Lung (tissue), 12 donors: Measurements from ENCODE around the gene ZFAND2B. TPM values are rescaled to one million over a fixed set of nuclear protein-coding genes. Genes with fewer than 3 reads are reported as not detected.

ENCODE experiments used
- ATAC-seq: fragments of 200-7000 bp; cut with Tn5 transposase; one replicate; pipeline ENCODE4 v1.9.1; 2020; ENCODE audit warnings: moderate number of reproducible peaks; ENCODE audit not compliant: insufficient read depth, low FRiP score
- DNase-seq, 3 donors: peaks; one replicate each; pipeline ENCODE4 v3.0.0-alpha.2; 2013 to 2017
- H3K27ac ChIP-seq, 2 donors: one replicate each; pipeline ENCODE4 v1.5.1; 2013; ENCODE audit warnings: mild to moderate bottlenecking in 2 of 2, moderate library complexity in 2 of 2, control low read depth in 1 of 2, inconsistent platforms in 1 of 2, low read depth in 1 of 2, low read length in 1 of 2
- H3K27me3 ChIP-seq, 3 donors: one replicate each; pipeline ENCODE4 v1.5.1; 2013; ENCODE audit warnings: low read length in 2 of 3; ENCODE audit not compliant: control insufficient read depth in 3 of 3, insufficient read depth in 3 of 3
- H3K36me3 ChIP-seq, 4 donors: one replicate each; pipeline ENCODE4 v1.5.1; 2013; ENCODE audit warnings: low read length in 4 of 4, mild to moderate bottlenecking in 1 of 4, moderate library complexity in 1 of 4; ENCODE audit not compliant: control insufficient read depth in 4 of 4, insufficient read depth in 4 of 4
- H3K4me1 ChIP-seq, 5 donors: one replicate each; pipeline ENCODE4 v1.5.1; 2013; ENCODE audit warnings: low read length in 5 of 5, mild to moderate bottlenecking in 2 of 5, moderate library complexity in 1 of 5; ENCODE audit not compliant: control insufficient read depth in 5 of 5, insufficient read depth in 5 of 5
- H3K4me3 ChIP-seq: one replicate; pipeline ENCODE4 v1.5.1; 2013; ENCODE audit warnings: mild to moderate bottlenecking, control low read depth, moderate library complexity
- H3K9ac ChIP-seq, 2 donors: one replicate each; pipeline ENCODE4 v1.5.1; 2013; ENCODE audit warnings: low read length in 2 of 2, control low read depth in 1 of 2; ENCODE audit not compliant: insufficient read depth in 1 of 2
- H3K9me3 ChIP-seq, 4 donors: one replicate each; pipeline ENCODE4 v1.5.1; 2013; ENCODE audit warnings: low read length in 3 of 4, mild to moderate bottlenecking in 1 of 4, moderate library complexity in 1 of 4; ENCODE audit not compliant: control insufficient read depth in 4 of 4, insufficient read depth in 3 of 4
- CTCF ChIP-seq: IDR thresholded peaks from 2 replicates; pipeline ENCODE4 v1.5.1; 2012; ENCODE audit warnings: mild to moderate bottlenecking; ENCODE audit errors: control extremely low read depth, extremely low read depth
- WGBS, 2 donors: extraction: QIAGEN DNeasy Blood & Tissue Kit; methylation state at CpG; one replicate each; pipeline ENCODE4 v1.1.7; 2013; 5-methylcytosine and 5-hydroxymethylcytosine counted together
- polyA plus RNA-seq, 2 donors: library from polyadenylated mRNA; stranded (reverse); fragments of 200-250 nt; gene quantifications; one replicate each; pipeline ENCODE4 v1.2.1, GENCODE V29; 2013
- total RNA-seq, 2 donors: library from RNA; depleted of rRNA in 1 of 2; stranded (reverse); fragments of >200 nt in 1 of 2; gene quantifications; one replicate each; pipeline ENCODE4 v1.2.1, GENCODE V29; 2014 to 2021
- donor health status: control.
- donor health status: control.
- donor health status: Bipolar disorder and iron deficiency.
- donor health status: healthy.
- donor health status: DM: yes; HTN: yes; CAD: no.

Gene ZFAND2B
- total and polyA plus RNA-seq, 4 donors: 28.2 to 45.1 (median 39.6) TPM

GRCh38 chr2:219178377-219179175 is 28.0 kb upstream of the ZFAND2B start:
- H3K27me3 ChIP-seq: no peaks in the 10 kb centered on the region
- TF ChIP-seq CTCF: no peak
- peak; percentile 7 for ATAC-seq
- DNase-seq: peak in 1 of 3 donors; percentile 40
- no peaks in the 10 kb centered on the region for H3K9me3 ChIP-seq
- H3K27ac ChIP-seq: peak overlapping the region; percentile 98 to 100
- H3K9ac ChIP-seq: peak overlapping the region; percentile 67 to 81
- peak overlapping the region; percentile 92 for H3K4me3 ChIP-seq
- peaks cover 25 to 49% (median 38%) of the 10 kb centered on the region in 4 donors for H3K36me3 ChIP-seq
- WGBS, 2 donors: 3 to 5% methylated on average over 28 to 45 of the region's 45 CpGs
- H3K4me1 ChIP-seq: peaks cover 3 to 23% (median 8%) of the 10 kb centered on the region in 5 donors

GRCh38 chr2:219179601-219180465 is 26.7 kb upstream of the ZFAND2B start:
- H3K4me1 ChIP-seq: peaks cover 3 to 23% (median 8%) of the 10 kb centered on the region in 5 donors
- no peak for TF ChIP-seq CTCF
- peaks cover 25 to 45% (median 37%) of the 10 kb centered on the region in 4 donors for H3K36me3 ChIP-seq
- ATAC-seq (no peak), DNase-seq (no peak)
- H3K27me3 ChIP-seq: no peaks in the 10 kb centered on the region
- 96% methylated on average over 9 of the region's 9 CpGs for WGBS, 2 donors
- H3K9ac ChIP-seq: no peak overlapping the region
- H3K27ac ChIP-seq: peak overlapping the region in 1 of 2 donors; percentile 28
- no peak overlapping the region for H3K4me3 ChIP-seq
- no peaks in the 10 kb centered on the region for H3K9me3 ChIP-seq

- WGBS, 2 donors: 93 to 94% methylated on average over 5 of the region's 5 CpGs
- no peak for ATAC-seq
- H3K27ac ChIP-seq: no peak overlapping the region
- peak overlapping the region in 1 of 2 donors; percentile 11 for H3K9ac ChIP-seq
- H3K4me3 ChIP-seq: no peak overlapping the region
- no peaks in the 10 kb centered on the region for H3K9me3 ChIP-seq
- no peaks in the 10 kb centered on the region for H3K27me3 ChIP-seq
- TF ChIP-seq CTCF: no peak
- H3K4me1 ChIP-seq: peaks cover 3 to 19% (median 8%) of the 10 kb centered on the region in 5 donors
- no peak for DNase-seq
- peaks cover 25 to 44% (median 38%) of the 10 kb centered on the region in 4 donors for H3K36me3 ChIP-seq
Measured at GRCh38 chr2:219180961-219181360, 25.6 kb upstream of the ZFAND2B start.
